ENCODE measurements around the gene GPR17. TPM values are rescaled to one million over a fixed set of nuclear protein-coding genes. Genes with fewer than 3 reads are reported as not detected.

The GPR17 gene
- not detected in 2 replicates for total RNA-seq

GRCh38 chr2:127645395-127646291 lies at the start of gene GPR17:
Gene GPR17, plus strand, starts transcription at chr2:127646153. Its CDS starts 4,583 bp downstream, at chr2:127650736.
- no peak for DNase-seq (ENCODE audit: low read depth, low spot score)

DNA sequence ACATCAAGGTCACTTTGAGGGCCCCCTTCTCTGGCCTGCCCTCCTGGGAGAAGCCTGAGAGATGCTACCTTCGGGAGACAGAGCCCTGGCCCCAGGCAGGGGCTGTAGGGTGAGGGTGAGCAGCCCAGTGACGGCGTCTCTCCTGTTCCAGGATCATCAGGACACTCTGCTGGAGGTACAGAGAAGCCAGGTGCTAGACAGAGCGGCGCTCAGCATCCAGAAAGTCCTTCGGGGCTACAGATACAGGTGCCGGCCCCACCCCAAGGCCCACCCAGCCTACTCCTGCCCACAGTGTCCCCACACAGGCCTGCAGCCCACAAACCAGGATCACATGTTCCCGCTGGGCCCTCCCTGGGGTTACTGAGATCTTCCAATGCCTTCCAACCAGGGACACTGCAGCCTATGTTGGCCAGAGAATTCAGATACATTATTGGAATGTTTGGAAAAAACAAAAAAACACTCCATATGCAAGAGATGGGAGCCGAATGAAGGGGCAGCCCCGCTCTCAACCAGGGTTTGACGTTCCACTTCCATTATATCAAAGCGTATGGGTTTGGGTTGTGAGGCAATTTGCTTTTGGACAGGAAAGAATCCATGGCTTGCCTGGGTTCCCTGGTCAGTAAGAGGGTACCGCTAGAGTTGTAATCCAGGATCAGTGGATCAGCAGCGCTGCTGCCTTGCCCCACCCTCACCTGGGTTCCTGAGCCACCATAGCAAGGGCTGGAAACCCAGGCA lies 49.5 kb upstream of the GPR17 start:
- no peak for DNase-seq (ENCODE audit: low read depth, low spot score)

DNA sequence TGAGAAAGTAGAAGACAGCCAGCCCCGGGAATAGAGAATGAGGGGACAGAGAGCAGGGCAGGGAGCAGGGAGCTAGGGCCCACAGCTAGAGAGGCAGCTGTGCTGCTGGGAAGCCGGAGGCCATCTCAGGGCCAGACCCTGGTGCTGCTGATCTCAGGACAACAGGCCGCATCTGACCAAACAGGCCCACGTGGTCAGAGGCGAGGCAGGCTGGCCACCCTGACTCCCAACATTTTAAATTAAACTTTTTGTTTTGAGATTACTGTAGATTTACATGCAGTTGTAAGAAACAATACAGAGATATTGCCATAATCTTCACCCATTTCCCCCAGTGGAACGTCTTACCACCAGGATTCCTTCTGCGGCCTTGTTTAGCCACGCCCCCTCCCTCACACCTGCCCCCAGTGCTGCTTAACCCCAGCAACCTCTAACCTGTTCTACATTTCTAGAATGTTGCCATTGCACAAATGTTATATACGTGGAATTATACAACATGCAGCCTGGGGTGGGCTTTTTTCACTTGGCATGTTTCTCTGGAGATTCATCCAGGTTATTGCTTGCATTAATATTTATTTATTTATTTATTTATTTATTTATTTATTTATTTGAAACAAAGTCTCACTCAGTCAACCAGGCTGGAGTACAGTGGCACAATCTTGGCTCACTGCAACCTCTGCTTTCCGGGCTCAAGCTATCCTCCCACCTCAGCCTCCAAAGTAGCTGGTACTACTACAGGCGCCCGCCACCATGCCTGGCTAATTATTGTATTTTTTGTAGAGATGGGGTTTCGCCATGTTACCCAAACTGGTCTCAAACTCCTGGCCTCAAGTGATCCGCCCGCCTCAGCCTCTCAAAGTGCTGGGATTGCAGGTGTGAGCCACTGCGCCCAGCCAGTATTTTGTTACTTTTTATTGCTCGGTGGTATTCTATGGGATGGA lies 48.6 kb upstream of the GPR17 start:
- no peak for DNase-seq (ENCODE audit: low read depth, low spot score)

- no peak for DNase-seq (ENCODE audit: low read depth, low spot score)
Measured at GRCh38 chr2:127597984-127598380, 48.0 kb upstream of the GPR17 start.

DNA sequence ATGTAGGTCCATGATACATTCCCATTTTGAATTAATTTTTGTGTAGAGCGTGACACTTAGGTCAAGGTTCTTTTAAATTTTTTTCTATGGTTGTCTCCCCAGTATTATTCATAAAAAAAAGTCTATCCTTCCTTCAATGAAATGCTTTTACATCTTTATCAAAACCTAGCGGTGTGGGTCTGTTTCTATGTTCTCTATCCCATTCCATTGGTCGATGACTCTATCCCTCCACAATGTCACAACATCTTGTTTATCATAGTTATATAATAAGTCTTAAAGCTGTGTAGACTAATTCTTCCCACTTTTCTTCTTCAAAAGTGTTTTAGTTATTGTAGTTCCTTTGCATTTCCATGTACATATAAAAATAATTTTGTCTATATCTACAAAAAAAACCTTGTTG lies 47.2 kb upstream of the GPR17 start:
- no peak for DNase-seq (ENCODE audit: low read depth, low spot score)

DNA sequence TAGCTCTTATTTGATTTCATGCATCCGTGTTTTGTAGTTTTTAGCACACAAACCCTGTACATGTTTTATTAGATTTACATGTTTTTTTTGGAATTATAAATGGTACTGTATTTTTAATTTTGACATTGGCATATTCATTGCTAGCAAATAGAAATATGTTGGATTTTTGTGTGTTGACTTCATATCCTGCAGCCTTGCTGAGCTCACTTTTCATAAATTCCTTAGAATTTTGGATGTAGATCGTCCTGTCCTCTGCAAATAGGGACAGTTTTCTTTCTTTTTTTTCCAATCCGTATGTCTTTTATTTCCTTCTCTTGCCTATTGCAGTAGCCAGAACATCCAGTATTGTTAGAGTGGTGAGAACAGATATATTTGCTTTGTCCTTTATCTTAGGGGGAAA lies 46.7 kb upstream of the GPR17 start:
- DNase-seq (ENCODE audit: low read depth, low spot score) = no peak

- no peak for DNase-seq (ENCODE audit: low read depth, low spot score)
Measured at GRCh38 chr2:127604986-127605385, 41.0 kb upstream of the GPR17 start.

DNA sequence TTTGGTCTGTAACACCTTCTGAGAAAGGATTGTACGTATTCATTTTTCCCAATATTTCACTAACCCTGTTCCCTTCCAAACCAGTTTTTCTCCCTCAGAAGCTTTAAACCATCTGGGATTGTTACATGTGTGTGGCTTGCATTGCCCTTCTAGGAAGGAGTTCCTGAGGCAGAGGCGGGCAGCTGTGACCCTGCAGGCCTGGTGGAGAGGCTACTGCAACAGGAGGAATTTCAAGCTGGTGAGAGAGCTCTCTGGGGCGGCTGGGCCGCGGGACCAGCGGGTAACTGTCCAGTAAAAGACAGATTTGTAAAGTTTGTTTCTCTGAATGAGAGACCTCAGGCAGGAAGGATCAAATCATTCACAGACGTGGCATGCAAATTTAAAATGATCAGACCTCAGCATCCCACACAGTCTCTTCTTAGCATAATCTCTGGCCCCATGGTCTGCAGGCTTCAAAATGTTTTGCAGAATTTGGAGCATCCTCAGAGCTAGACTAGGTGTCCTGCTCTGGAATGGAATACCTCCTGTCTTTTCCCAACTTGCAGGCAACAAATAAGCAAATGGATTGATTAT lies 40.2 kb upstream of the GPR17 start:
- no peak for DNase-seq (ENCODE audit: low read depth, low spot score)

- no peak for DNase-seq (ENCODE audit: low read depth, low spot score)
Measured at GRCh38 chr2:127606625-127607398, 39.1 kb upstream of the GPR17 start.

GRCh38 chr2:127607399-127607908 lies 38.5 kb upstream of the GPR17 start:
- DNase-seq (ENCODE audit: low read depth, low spot score) = no peak

DNA sequence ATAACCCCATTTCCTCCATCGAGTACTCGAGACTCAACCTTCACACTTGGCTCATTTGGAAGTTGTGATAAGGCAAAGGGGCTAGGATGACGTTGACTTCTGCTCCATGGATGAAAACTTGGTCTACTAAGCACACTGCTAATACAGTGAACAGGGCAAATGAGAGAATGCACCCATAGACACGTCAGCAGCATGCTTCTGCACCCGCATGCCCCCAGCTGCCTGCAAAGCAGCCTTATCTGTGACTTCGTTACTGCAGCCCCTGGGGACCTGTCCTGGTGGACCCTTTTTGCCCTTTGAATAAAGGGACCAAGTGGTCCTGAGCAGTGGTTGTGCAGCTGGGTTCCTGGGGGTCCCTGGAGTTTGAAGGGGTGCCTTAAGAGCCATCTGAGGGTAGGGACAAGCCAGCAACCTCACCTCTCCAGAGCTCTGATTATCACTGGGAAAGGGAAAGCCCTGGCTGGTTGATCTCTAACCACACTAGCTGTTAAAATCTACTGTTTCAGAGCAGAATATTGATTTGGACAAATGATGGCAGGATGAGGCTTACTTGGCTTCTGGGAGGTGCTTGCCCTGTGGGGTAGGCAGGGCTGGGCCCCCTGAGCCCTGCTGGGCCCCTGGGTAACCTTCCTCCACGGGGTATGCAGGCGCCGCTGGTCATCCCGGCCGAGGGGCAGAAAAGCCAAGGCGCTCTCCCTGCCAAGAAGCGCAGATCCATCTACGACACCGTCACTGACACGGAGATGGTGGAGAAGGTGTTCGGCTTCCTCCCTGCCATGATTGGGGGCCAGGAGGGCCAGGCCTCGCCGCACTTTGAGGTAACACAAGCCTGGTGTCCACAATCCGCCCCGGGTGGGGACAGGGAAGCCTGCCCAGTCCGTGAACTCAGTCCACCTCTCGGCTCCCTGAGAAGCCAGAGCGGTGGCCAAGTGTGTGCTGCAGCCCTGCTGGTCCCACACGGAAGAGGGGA lies 37.6 kb upstream of the GPR17 start:
- DNase-seq (ENCODE audit: low read depth, low spot score) = no peak

DNA sequence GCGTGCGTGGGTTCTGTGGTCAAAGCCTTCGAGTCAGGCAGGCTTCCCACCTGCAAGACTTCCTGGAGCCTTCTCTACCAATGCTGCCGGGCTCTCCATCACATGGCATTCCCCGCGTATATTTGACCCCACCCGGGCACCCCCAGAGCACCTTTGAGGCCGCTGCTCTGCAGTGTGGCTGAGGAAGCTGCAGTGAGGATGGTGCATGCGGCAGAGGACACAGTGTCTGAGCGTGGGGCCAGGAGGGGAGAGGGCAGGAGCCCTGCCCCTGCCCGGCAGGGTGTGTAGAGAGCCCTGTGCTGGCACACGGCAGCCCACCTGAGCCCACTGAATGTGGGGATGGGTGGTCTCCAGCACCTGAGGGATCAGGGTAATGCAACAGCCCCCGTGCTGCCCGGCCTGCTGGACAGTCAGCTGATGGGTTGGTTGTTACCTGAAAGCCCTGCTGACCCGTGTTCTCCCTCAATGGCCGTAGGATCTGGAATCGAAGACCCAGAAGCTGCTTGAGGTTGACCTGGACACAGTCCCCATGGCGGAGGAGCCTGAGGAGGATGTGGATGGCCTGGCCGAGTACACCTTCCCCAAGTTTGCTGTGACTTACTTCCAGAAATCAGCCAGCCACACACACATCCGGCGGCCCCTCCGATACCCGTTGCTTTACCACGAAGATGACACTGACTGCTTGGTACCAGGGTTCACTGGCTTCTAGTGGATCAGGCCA lies 36.8 kb upstream of the GPR17 start:
- no peak for DNase-seq (ENCODE audit: low read depth, low spot score)

GRCh38 chr2:127609818-127610217 lies 36.1 kb upstream of the GPR17 start:
- no peak for DNase-seq (ENCODE audit: low read depth, low spot score)

DNA sequence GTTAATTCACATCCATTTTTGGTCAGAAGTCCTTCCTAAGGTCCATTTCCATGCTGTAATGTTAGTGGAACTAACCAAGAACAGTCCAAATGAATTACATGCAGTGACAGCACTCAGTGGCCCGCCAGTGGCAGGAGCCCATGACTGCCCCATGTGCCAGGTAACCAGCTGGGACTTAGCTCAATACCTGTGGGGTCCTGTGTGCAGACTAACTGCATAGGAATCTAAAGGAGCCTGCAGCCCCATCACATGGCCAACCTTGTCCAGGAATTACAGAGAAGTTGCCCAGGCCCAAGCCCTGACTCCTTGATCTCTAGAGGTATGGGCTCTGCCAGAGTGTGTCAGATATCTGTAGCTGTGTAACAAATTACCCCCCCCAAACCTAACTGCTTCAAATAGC lies 35.4 kb upstream of the GPR17 start:
- no peak for DNase-seq (ENCODE audit: low read depth, low spot score)

- no peak for DNase-seq (ENCODE audit: low read depth, low spot score)
Measured at GRCh38 chr2:127611076-127611925, 34.7 kb upstream of the GPR17 start.

- no peak for DNase-seq (ENCODE audit: low read depth, low spot score)
Measured at GRCh38 chr2:127612111-127612822, 33.7 kb upstream of the GPR17 start.

- DNase-seq (ENCODE audit: low read depth, low spot score) = no peak
Measured at GRCh38 chr2:127614246-127614645, 31.7 kb upstream of the GPR17 start.

Measured in pulmonary artery endothelial cell (primary cell).